Thyroid gland (tissue), 4 donors: ENCODE data around the gene ADSS1.

Source experiments
- CTCF ChIP-seq, 6 experiments: fragments of 200-600 bp in 3 of 6; fragments of 450-650 bp in 3 of 6; sonication (generic) in 3 of 6; IDR thresholded peaks; one replicate each; pipeline ENCODE4 v1.5.1; 2016 to 2019; ENCODE audit warnings: antibody characterized with exemption in 6 of 6, mild to moderate bottlenecking in 2 of 6, inconsistent platforms in 1 of 6, moderate library complexity in 1 of 6
- POLR2A ChIP-seq, 2 donors: fragments of 450-650 bp; IDR thresholded peaks; one replicate each; pipeline ENCODE4 v1.6.1; 2017; ENCODE audit warnings: antibody characterized with exemption in 2 of 2, mild to moderate bottlenecking in 2 of 2, moderate library complexity in 1 of 2

DNA sequence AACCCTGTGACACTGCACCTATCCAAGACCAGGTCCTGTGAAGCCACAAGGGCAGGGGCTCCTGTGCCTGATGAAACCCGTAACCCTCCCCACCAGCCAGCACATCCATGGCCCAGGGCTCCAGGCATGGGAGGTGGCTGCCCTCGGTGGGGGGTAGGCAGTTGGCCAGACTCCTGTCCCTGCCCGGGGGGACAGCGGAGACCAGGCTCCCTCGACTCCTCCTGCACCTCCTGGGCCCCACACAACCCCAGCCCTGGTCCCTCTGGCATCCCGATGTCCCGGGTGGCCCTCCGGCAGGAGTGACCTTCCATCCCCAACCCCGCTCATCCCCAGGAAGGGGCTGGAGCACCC, 60.2 kb downstream of the ADSS1 start:
- TF ChIP-seq CTCF (IDR thresholded peaks at IDR 0.05): no peak
- no peak for TF ChIP-seq POLR2A (IDR thresholded peaks at IDR 0.05)
